ENCODE results near the gene EYA2.

EYA2 gene

GRCh38 chr20:47008842-47009518 lies 114.3 kb downstream of the EYA2 start:
- DNase-seq, result no peak

- DNase-seq, result no peak
Measured at GRCh38 chr20:47009784-47010183, 115.1 kb downstream of the EYA2 start.

- DNase-seq, result no peak
Measured at GRCh38 chr20:47011984-47012383, 117.3 kb downstream of the EYA2 start.

GRCh38 chr20:47013606-47014005 lies 119.0 kb downstream of the EYA2 start:
- DNase-seq, result no peak

- DNase-seq, result no peak
Measured at GRCh38 chr20:47016068-47016664, 121.5 kb downstream of the EYA2 start.

- DNase-seq, result no peak
Measured at GRCh38 chr20:47018381-47018780, 123.7 kb downstream of the EYA2 start.

- DNase-seq, result no peak
Measured at GRCh38 chr20:47019121-47019824, 124.6 kb downstream of the EYA2 start.

- DNase-seq, result no peak
Measured at GRCh38 chr20:47020231-47020630, 125.6 kb downstream of the EYA2 start.

- no peak for DNase-seq
Measured at GRCh38 chr20:47021850-47022249, 127.2 kb downstream of the EYA2 start.

- no peak for DNase-seq
Measured at GRCh38 chr20:47024461-47024937, 129.9 kb downstream of the EYA2 start.

- peak in 3 of 4 experiments; percentile 12 to 25 (median 15) for DNase-seq
Measured at GRCh38 chr20:47027042-47027441, 132.4 kb downstream of the EYA2 start.

GRCh38 chr20:47027456-47027855 lies 132.8 kb downstream of the EYA2 start:
- DNase-seq, result no peak

GRCh38 chr20:47028487-47028886 lies 133.8 kb downstream of the EYA2 start:
- no peak for DNase-seq

GRCh38 chr20:47029845-47030244 lies 135.2 kb downstream of the EYA2 start:
- no peak for DNase-seq

GRCh38 chr20:47030271-47030810 lies 135.7 kb downstream of the EYA2 start:
- no peak for DNase-seq

- peak; percentile 40 to 66 (median 64) for DNase-seq
Measured at GRCh38 chr20:47031004-47031403, 136.4 kb downstream of the EYA2 start.

- DNase-seq, result no peak
Measured at GRCh38 chr20:47031821-47032220, 137.2 kb downstream of the EYA2 start.

- no peak for DNase-seq
Measured at GRCh38 chr20:47032933-47033578, 138.4 kb downstream of the EYA2 start.

- DNase-seq, result no peak
Measured at GRCh38 chr20:47033665-47034064, 139.0 kb downstream of the EYA2 start.

- DNase-seq, result no peak
Measured at GRCh38 chr20:47035026-47035590, 140.5 kb downstream of the EYA2 start.

- DNase-seq, result no peak
Measured at GRCh38 chr20:47036091-47036870, 141.6 kb downstream of the EYA2 start.

All from suppressor macrophage (primary cell).